B cell (primary cell): ENCODE data around the gene CREB3L1. TPM values are rescaled to one million over a fixed set of nuclear protein-coding genes. Genes with fewer than 3 reads are reported as not detected.

ENCODE experiments used
- ATAC-seq: fragments of 200-7000 bp; cut with Tn5 transposase; one replicate; pipeline ENCODE4 v1.10.0; 2021; ENCODE audit warnings: low read depth, mild to moderate bottlenecking, moderate number of reproducible peaks, moderate library complexity
- CTCF ChIA-PET: fragments of 350-600 bp; sonication (Branson Sonifier 250); formaldehyde crosslinking; loops from one replicate; lab custom pipeline; 2021; ENCODE audit warnings: antibody characterized with exemption, inconsistent platforms; lab: Charles Lee
- POLR2A ChIA-PET: fragments of 350-600 bp; sonication (Branson Sonifier 250); formaldehyde crosslinking; loops from one replicate; lab custom pipeline; 2021; ENCODE audit warnings: antibody characterized with exemption; lab: Charles Lee
- DNase-seq: peaks from one replicate; pipeline ENCODE4 v3.0.0; 2013
- H2AFZ ChIP-seq: 2 replicates; pipeline ENCODE4 v1.6.1; 2012; ENCODE audit warnings: mild to moderate bottlenecking, low read depth, low read length; ENCODE audit not compliant: insufficient read depth, poor library complexity, severe bottlenecking
- H3K27ac ChIP-seq, 2 donors: 1 replicate in 1 of 2; 2 replicates in 1 of 2; pipeline ENCODE4 v1.5.1; 2012 to 2013; ENCODE audit warnings: low read length in 2 of 2, mild to moderate bottlenecking in 2 of 2, moderate library complexity in 1 of 2
- H3K27me3 ChIP-seq, 4 experiments: fragments of 200-600 bp in 1 of 4; sonication (generic) in 1 of 4; replicated peaks in 1 of 4; 1 replicate in 2 of 4; 2 replicates in 2 of 4; pipeline versions ENCODE4 v1.6.1 to v1.7.0; 2013 to 2016; ENCODE audit warnings: low read length in 3 of 4, mild to moderate bottlenecking in 2 of 4, mixed read lengths in 1 of 4, moderate library complexity in 1 of 4; ENCODE audit not compliant: insufficient read depth in 4 of 4, control insufficient read depth in 3 of 4; ENCODE audit errors: control extremely low read depth in 1 of 4
- H3K36me3 ChIP-seq, 2 experiments: replicated peaks in 1 of 2; 1 replicate in 1 of 2; 2 replicates in 1 of 2; pipeline versions ENCODE4 v1.6.1 to v1.7.1; 2013; ENCODE audit warnings: low read length in 1 of 2; ENCODE audit not compliant: insufficient read depth in 2 of 2, control insufficient read depth in 1 of 2; ENCODE audit errors: control extremely low read depth in 1 of 2, extremely low read depth in 1 of 2
- H3K4me1 ChIP-seq, 2 donors: fragments of 200-600 bp in 1 of 2; sonication (generic) in 1 of 2; 1 replicate in 1 of 2; 2 replicates in 1 of 2; pipeline versions ENCODE4 v1.5.1 to v1.6.1; 2013 to 2017; ENCODE audit warnings: low read length in 2 of 2; ENCODE audit not compliant: control insufficient read depth in 2 of 2, insufficient read depth in 2 of 2
- H3K4me2 ChIP-seq: replicated peaks from 2 replicates; pipeline ENCODE3; 2012; ENCODE audit warnings: mild to moderate bottlenecking, low read depth, low read length; ENCODE audit not compliant: poor library complexity, severe bottlenecking
- H3K4me3 ChIP-seq, 5 experiments: fragments of 200-600 bp in 1 of 5; sonication (generic) in 1 of 5; 1 replicate in 3 of 5; 2 replicates in 2 of 5; pipeline versions ENCODE4 v1.5.1 to v1.7.0; 2011 to 2016; ENCODE audit warnings: low read length in 4 of 5, mild to moderate bottlenecking in 4 of 5, low read depth in 2 of 5, control low read depth in 1 of 5, moderate library complexity in 1 of 5; ENCODE audit not compliant: insufficient read depth in 1 of 5; ENCODE audit errors: control extremely low read depth in 1 of 5, extremely low read depth in 1 of 5
- H3K79me2 ChIP-seq: fragments of 200-600 bp; sonication (generic); one replicate; pipeline ENCODE4 v1.6.0; 2016; ENCODE audit warnings: low read length; ENCODE audit not compliant: control insufficient read depth, insufficient read depth
- H3K9ac ChIP-seq: fragments of 200-600 bp; sonication (generic); 2 replicates; pipeline ENCODE4 v1.6.1; 2017; ENCODE audit warnings: mild to moderate bottlenecking, low read length, moderate library complexity
- H3K9me3 ChIP-seq, 3 donors: one replicate each; pipeline versions ENCODE4 v1.6.1 to v1.7.1; 2013; ENCODE audit warnings: low read length in 2 of 3; ENCODE audit not compliant: control insufficient read depth in 2 of 3, insufficient read depth in 1 of 3; ENCODE audit errors: control extremely low read depth in 1 of 3
- H4K20me1 ChIP-seq: 2 replicates; pipeline ENCODE4 v1.6.0; 2012; ENCODE audit warnings: mild to moderate bottlenecking, low read length; ENCODE audit not compliant: insufficient read depth, control insufficient read depth, poor library complexity, severe bottlenecking
- H3K27ac Mint-ChIP-seq: one replicate; pipeline ENCODE4 v1.8.0; 2021; ENCODE audit warnings: mixed read lengths
- H3K27me3 Mint-ChIP-seq: one replicate; pipeline ENCODE4 v1.8.0; 2021; ENCODE audit warnings: mixed read lengths
- H3K4me1 Mint-ChIP-seq: one replicate; pipeline ENCODE4 v1.8.0; 2021; ENCODE audit warnings: mixed read lengths
- H3K4me3 Mint-ChIP-seq: one replicate; pipeline ENCODE4 v1.8.0; 2021; ENCODE audit warnings: mixed read lengths
- H3K9me3 Mint-ChIP-seq: one replicate; pipeline ENCODE4 v1.8.0; 2022; ENCODE audit warnings: mixed read lengths; ENCODE audit not compliant: insufficient read depth
- EZH2 ChIP-seq: IDR thresholded peaks from 2 replicates; pipeline ENCODE4 v1.6.1; 2012; ENCODE audit warnings: borderline replicate concordance, low read depth, mild to moderate bottlenecking, moderate library complexity, low read length; ENCODE audit not compliant: insufficient read depth, poor library complexity, severe bottlenecking
- WGBS: methylation state at CpG from one replicate; pipeline ENCODE4 v1.1.5; 2013; ENCODE audit warnings: missing lambda C conversion rate; ENCODE audit not compliant: insufficient coverage; 5-methylcytosine and 5-hydroxymethylcytosine counted together
- intact Hi-C: fragments of 100-400 bp; cut with micrococcal nuclease; formaldehyde crosslinking; loops from one replicate; pipeline ENCODE4 v1.10.0; 2022
- polyA plus RNA-seq: library from polyadenylated mRNA; depleted of rRNA; stranded (reverse); fragments of >200 nt; gene quantifications from 2 replicates; pipeline ENCODE4 v1.2.3, GENCODE V29; 2012
- total RNA-seq, 2 donors: library from RNA; stranded (reverse); fragments of 120-200 nt in 1 of 2; gene quantifications; 1 replicate in 1 of 2; 2 replicates in 1 of 2; pipeline versions ENCODE4 v1.2.3 to v1.2.4, GENCODE V29; 2013 to 2022
- TF ChIP-seq, protein P1 (sequence below): fragments of 200-600 bp; IDR thresholded peaks from one replicate; pipeline ENCODE4 v1.8.0; 2022; ENCODE audit warnings: antibody characterized with exemption, mild to moderate bottlenecking

The CREB3L1 gene
- total and polyA plus RNA-seq, 2 donors (not counting 1 experiment from before 2014, with no cell fraction given), result not detected

DNA sequence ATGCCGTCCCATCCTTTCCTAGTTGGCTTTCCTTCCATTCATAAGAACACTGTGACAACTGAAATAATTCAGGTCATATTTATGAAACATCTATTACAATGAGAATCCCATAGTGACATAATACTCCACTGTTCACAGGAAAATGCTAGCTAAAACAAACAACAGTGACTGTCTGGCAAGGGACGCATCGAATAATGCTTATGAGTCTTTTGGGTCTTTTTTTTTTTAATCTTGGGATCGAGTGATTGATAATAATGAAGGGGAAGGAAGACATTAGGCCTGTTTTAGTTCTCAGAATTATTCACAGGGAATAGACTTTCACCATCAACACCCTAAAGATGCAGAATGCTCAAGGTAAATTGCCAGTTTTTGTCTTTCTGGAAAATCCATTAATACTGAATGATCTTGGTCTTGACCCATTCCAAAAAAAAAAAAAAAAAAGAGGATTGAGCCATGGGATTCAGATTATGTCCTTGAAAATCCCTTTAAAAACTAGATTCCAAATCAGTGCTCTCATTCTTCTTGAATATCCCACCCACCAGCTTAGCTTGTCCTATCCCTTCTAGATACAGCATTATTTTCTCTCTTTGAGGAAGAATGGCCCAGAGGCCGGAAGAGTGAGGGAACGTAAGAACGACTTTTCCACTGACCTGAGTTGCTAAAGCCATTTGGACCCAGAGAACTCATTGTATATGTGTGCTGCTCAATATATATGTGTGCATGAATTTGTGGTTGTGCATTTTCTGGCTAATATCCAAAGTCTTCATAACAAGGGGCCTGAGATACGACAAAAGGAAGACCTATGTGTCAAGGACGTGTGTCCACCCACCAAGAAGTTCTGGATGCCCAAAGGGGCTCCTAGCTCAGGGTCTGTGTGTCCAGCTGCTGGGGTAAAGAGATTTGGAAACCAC, 35.2 kb upstream of the CREB3L1 start:
- Histone ChIP-seq H3K4me2 (peak overlapping the region; percentile 97), H3K9ac (peak overlapping the region; percentile 66), H3K36me3 (no peaks in the 10 kb centered on the region), H3K9me3 (peaks cover 0 to 5% (median 0%) of the 10 kb centered on the region in 3 donors), H3K27ac (no peak overlapping the region), H3K27me3 (peaks cover 0 to 40% (median 16%) of the 10 kb centered on the region in 4 experiments), H2AFZ (peak overlapping the region; percentile 82), H3K79me2 (no peaks in the 10 kb centered on the region), H4K20me1 (peaks cover 5% of the 10 kb centered on the region), H3K4me1 (peaks cover 28 to 29% of the 10 kb centered on the region in 2 donors), H3K4me3 (peak overlapping the region in 2 of 5 experiments; percentile 54 to 68)
- H3K27ac Mint-ChIP-seq, result no peak overlapping the region
- DNase-seq (no peak), ATAC-seq (no peak)
- TF ChIP-seq, protein P1, sequence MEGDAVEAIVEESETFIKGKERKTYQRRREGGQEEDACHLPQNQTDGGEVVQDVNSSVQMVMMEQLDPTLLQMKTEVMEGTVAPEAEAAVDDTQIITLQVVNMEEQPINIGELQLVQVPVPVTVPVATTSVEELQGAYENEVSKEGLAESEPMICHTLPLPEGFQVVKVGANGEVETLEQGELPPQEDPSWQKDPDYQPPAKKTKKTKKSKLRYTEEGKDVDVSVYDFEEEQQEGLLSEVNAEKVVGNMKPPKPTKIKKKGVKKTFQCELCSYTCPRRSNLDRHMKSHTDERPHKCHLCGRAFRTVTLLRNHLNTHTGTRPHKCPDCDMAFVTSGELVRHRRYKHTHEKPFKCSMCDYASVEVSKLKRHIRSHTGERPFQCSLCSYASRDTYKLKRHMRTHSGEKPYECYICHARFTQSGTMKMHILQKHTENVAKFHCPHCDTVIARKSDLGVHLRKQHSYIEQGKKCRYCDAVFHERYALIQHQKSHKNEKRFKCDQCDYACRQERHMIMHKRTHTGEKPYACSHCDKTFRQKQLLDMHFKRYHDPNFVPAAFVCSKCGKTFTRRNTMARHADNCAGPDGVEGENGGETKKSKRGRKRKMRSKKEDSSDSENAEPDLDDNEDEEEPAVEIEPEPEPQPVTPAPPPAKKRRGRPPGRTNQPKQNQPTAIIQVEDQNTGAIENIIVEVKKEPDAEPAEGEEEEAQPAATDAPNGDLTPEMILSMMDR, result no peak
- no peak for TF ChIP-seq EZH2
- ChIA-PET POLR2A (interaction anchor here (0.7 kb wide), 1 partner anchor 266 kb away, joined by 3 read pairs; no protein-coding TSS in a partner anchor), CTCF (interaction anchor here (0.6 to 3.0 kb wide), 9 partner anchors 8 to 440 kb away, joined by 3 to 27 read pairs (median 5); no protein-coding TSS in a partner anchor)
- no peaks in the 10 kb centered on the region for H3K9me3 Mint-ChIP-seq
- 97% methylated on average over 3 of the region's 9 CpGs for WGBS
- intact Hi-C loops, result no loop called here
- peak overlapping the region; percentile 86 for H3K4me3 Mint-ChIP-seq
- H3K27me3 Mint-ChIP-seq, result peaks cover 45% of the 10 kb centered on the region
- H3K4me1 Mint-ChIP-seq, result peaks cover 30% of the 10 kb centered on the region
